Kidney epithelial cell (primary cell): ENCODE measurements around the gene ATP2A1. TPM values are rescaled to one million over a fixed set of nuclear protein-coding genes. Genes with fewer than 3 reads are reported as not detected.

Experiments used
- DNase-seq: peaks from one replicate; pipeline ENCODE4 v3.0.0-alpha.2; 2010; ENCODE audit warnings: low read depth
- H3K27me3 ChIP-seq: 2 replicates; pipeline ENCODE4 v1.6.0; 2011; ENCODE audit warnings: low read length; ENCODE audit not compliant: control insufficient read depth, insufficient read depth
- H3K36me3 ChIP-seq: 2 replicates; pipeline ENCODE4 v1.5.1; 2011; ENCODE audit warnings: low read length; ENCODE audit not compliant: control insufficient read depth, insufficient read depth
- H3K4me3 ChIP-seq: 2 replicates; pipeline ENCODE4 v1.5.1; 2011; ENCODE audit warnings: low read depth, mild to moderate bottlenecking, control low read depth, low read length
- CTCF ChIP-seq: IDR thresholded peaks from 2 replicates; pipeline ENCODE4 v1.5.1; 2011; ENCODE audit warnings: mild to moderate bottlenecking, moderate library complexity, low read length, control low read depth, inconsistent platforms; ENCODE audit not compliant: insufficient read depth, poor library complexity, severe bottlenecking
- total RNA-seq: library from RNA; depleted of rRNA; stranded (reverse); fragments of >200 nt; gene quantifications from 2 replicates; pipeline ENCODE4 v1.2.3, GENCODE V29; 2015

Gene ATP2A1
- total RNA-seq, 1 donor from 2014 or later = 0.17 TPM

- DNase-seq = no peak
- no peaks in the 10 kb centered on the region for H3K36me3 ChIP-seq
- TF ChIP-seq CTCF = no peak
Observed at GRCh38 chr16:28910086-28911031, 32.1 kb downstream of the ATP2A1 start.

GRCh38 chr16:28912558-28912957, 34.3 kb downstream of the ATP2A1 start:
- Histone ChIP-seq H3K27me3 (no peaks in the 10 kb centered on the region), H3K4me3 (no peak overlapping the region), H3K36me3 (no peaks in the 10 kb centered on the region)
- no peak for DNase-seq
- TF ChIP-seq CTCF = no peak

More at GRCh38 chr16:28910086-28911031, 32.1 kb downstream of the ATP2A1 start:
- Histone ChIP-seq H3K27me3 (no peaks in the 10 kb centered on the region), H3K4me3 (no peak overlapping the region)

GRCh38 chr16:28913946-28914724, 35.8 kb downstream of the ATP2A1 start:
- no peaks in the 10 kb centered on the region for H3K27me3 ChIP-seq
- H3K4me3 ChIP-seq = no peak overlapping the region
- no peak for DNase-seq
- TF ChIP-seq CTCF = no peak
- no peaks in the 10 kb centered on the region for H3K36me3 ChIP-seq

GRCh38 chr16:28915181-28915580, 36.9 kb downstream of the ATP2A1 start:
- Histone ChIP-seq H3K36me3 (no peaks in the 10 kb centered on the region), H3K27me3 (no peaks in the 10 kb centered on the region), H3K4me3 (no peak overlapping the region)
- no peak for TF ChIP-seq CTCF
- DNase-seq = no peak

- no peak for TF ChIP-seq CTCF
- DNase-seq = no peak
- H3K36me3 ChIP-seq = no peaks in the 10 kb centered on the region
- H3K27me3 ChIP-seq = no peaks in the 10 kb centered on the region
- H3K4me3 ChIP-seq = no peak overlapping the region
Observed at GRCh38 chr16:28917095-28917494, 38.8 kb downstream of the ATP2A1 start.
